Stimulated activated CD8-positive, alpha-beta memory T cell treated with anti-CD3 and anti-CD28 coated beads, Interleukin-12 subunit alpha, Interleukin-12 subunit beta, amount 100 ng/mL, for 24 hours (primary cell): ENCODE data around the gene PRKN.

Source experiments
- DNase-seq: peaks from one replicate; pipeline ENCODE4 v3.0.0-alpha.2; 2020; ENCODE audit errors: extremely low read depth

PRKN gene

DNA sequence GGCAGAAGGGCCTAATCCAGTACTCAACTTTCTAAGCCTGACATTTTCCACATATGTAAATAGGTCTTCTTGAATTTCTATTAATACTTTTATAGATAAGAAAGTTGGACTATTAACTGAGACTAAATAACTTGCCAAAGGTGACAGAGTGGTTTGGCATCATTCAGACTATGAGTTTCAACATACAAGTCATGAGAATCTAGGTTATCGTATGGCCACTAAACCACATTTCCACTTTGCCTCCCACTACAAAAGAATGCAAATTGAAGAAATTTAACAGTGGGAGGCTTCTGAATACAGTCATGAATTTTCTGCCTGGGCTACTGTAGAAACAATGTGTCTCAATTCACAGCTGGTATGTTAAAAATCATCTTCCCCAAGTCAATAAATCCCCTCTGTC lies 922.7 kb downstream of the PRKN start:
- DNase-seq, result no peak

DNA sequence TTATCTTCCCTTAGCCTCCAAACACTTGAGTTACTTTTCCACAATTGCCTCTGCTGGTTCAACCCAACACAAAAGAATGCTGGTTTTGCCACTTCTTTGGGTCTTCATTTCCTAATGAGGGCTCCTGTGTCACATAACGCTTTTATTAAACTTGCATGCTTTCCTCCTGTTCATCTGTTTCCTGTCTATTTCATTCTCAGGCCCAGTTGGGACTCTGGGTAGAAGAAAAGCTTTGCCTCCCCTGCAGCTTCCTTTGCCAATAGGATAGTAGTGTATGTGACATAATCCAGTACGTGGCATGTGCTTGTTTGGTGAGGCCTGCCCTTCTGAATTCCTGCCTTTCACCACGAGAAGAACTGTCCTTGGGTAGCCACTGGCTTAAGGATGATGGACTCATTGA lies 924.4 kb downstream of the PRKN start:
- no peak for DNase-seq

DNA sequence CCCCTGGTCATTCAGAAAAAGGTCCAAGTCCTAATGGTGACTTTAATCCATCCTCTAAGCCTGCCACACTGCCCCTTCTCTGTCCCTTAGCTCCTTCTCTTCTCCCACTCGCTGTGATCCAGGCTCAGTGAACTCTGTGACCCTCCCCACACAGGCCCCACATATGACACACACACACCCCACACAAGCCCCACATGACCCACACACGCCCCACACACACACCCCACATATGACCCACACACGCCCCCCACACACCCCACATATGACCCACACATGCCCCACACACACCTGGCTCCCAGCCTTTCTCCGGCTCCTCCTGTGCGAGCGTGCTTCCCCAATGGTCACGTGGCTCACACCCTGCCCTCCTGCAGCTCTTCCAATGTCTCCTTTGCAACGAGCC lies 925.3 kb downstream of the PRKN start:
- DNase-seq, result no peak

DNA sequence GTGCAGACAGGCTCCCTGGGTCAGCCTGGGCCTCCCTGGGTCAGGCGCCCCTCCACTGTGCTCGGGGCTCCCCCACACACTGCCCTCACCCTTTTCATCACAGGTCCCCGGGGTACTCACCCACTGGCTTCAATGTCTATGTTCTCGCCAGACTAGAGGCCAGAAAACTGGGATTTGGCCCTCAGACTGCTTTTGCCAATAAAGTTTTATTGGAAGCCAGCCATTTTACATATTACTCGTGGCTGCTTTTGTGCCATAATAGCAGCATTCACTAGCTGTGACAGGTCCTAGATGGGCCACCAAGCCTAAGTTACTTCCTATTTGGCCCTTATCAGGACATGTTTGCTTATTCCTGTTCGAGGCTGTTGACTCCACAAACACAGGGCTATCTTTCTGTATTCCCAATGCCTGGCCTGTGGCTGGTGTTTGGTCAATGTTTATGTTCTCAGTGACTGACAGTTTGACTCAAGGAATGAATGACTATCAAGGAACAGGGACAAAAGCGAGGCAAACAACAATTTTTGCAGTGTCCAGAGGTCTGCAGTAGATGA lies 928.6 kb downstream of the PRKN start:
- no peak for DNase-seq

DNA sequence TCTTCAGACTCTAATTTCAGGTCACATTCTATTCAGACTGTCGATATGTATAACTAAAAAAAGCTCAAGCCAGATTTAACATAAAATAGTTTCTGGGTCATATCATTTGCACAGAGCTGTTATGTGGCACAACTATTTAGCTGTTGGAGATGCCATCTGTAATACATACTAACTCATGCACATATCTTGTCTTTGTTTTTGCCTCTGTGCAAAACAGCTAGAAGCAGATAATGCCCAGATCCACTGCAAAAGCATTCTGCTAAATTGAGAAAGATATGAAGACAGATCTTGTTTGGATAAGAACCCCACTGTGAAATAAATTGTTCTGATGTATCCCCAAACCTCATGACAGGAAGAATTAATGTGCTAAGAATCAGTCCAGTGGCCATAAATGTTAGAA lies 930.9 kb downstream of the PRKN start:
- DNase-seq, result no peak

DNA sequence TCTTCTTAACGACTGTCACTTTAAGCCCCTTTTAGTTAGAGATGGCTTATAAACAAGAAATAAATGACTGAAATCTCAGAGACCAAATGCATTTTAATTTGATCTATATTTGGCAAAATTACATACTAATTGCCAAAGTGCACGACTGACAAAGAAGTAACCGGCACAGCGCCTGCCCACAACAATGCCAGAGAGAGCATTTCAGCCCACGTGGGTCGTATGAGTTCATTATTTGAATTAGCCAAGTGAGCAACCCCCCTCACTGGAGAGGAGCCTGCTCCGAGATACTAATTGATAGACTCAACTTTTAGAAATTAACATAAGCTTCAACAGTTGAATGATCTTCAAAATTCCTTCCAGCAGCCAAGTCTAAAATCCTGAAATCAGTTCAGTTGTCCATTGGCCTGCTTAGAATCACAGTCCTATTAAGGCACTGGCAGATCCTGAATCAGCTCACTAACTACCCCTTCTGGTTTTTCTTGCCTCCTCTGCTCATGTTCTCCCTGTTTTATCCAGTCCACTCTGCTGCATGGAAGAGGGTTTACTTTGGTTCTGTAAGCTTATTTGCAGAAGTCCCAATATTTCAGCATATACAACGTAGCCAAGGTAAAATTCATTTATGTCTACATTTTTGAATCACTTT lies 934.6 kb downstream of the PRKN start:
- no peak for DNase-seq

DNA sequence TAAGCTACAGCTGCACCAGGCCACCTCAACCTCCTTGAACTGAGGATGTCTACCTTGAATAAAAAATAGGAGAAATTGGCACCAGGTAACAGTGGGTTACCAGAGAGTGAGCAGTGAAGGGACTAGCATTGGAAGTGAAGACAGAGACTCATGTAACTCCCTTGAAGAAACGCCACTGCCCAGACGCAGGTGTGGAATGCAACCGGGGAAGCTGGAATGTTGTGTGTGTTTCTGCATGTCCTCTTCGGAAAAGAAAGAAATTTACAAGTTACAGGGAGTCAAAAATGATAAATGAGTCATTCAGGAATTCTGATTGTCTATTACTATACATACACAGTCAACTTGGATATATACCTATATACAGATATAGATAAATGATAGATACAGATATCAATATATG lies 939.0 kb downstream of the PRKN start:
- no peak for DNase-seq

DNA sequence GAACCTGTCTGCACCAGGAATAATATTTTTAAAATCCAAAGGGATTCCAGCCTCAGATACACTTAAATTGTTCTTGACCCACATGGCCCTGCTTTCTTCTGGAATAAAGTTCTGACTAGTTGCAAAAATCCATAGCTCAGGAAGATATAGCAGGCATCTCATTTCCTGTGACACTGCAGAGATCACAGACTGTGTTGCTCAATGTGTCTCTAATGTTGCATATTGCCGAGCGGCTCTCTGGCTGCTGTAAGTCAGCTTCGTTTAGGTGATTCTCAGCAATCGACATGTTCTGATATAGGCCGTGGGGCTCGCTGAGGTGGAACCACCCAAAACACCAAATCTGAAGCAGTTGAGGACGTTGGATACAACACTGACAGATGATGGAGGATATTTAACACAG lies 955.4 kb downstream of the PRKN start:
- no peak for DNase-seq

DNA sequence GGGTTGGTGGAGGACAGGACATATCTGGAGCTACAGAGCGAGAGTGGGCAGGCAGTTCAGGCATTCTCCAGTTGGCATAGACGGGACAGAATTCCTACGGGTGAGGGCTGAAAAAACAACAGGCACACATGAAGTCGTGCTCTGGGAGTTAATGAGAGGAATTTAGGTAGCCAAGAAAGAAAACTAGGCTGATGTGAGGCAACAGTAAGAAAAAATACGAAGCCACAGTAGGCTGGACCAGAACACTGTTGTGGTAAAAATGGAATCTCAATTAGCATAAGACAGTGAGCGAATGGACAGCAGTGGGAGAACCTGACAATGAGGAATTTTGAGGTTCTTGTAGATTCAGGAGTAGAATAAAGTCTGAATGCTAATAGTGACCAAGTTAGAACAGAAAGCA lies 965.6 kb downstream of the PRKN start:
- no peak for DNase-seq

DNA sequence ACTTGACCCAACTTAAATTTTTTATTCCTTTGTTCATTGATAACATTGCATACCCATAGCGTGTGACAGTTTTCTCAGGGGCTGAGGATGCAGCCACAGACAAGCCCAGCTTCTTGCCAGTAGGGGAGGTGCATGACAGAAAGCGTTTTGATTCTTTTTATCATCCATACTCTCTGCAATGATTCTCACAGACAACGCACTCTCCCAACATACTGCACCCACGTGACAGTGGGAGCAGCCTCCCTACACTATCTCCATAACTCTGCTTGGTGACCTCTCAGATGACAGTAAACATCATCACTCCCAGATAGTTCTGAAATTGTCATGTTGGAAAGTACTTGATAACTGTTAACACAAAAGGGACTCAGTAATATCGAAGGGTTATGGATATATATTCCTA lies 972.5 kb downstream of the PRKN start:
- no peak for DNase-seq

DNA sequence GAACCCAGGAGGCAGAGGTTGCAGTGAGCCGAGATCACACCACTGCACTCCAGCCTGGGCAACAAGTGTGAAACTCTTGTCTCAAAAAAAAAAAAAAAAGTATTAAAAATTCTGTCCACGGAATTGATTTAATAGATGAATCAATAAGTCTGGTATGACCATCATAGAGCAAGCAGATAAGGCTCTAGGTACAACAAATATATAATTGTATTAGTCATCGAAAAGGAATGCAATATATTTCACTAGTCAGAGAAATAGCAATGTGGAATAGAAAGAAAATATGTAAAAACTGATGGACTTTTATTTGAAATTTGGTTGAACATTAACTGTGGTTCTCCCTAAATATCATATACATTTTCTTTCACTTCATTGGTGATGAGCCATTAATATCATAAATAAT lies 976.9 kb downstream of the PRKN start:
- no peak for DNase-seq

DNA sequence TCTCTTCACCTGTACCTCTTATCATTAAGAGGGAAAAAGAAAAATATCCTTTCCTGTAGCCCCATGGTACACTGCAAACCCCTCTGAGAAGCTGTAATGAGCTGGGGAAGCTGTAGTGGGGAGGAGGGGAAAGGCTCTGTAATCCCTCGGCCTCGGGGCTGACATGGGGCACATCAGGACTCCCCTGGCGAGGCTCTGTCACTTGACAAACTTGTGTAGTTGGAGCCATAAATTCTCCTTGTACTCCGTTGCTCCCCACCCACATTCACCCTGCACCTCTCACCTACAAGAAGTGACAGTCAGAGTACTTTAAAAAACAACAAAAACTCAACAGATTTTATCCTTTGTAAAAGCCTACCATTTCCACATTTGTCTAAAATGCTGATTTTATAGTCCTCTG lies 978.0 kb downstream of the PRKN start:
- no peak for DNase-seq

DNA sequence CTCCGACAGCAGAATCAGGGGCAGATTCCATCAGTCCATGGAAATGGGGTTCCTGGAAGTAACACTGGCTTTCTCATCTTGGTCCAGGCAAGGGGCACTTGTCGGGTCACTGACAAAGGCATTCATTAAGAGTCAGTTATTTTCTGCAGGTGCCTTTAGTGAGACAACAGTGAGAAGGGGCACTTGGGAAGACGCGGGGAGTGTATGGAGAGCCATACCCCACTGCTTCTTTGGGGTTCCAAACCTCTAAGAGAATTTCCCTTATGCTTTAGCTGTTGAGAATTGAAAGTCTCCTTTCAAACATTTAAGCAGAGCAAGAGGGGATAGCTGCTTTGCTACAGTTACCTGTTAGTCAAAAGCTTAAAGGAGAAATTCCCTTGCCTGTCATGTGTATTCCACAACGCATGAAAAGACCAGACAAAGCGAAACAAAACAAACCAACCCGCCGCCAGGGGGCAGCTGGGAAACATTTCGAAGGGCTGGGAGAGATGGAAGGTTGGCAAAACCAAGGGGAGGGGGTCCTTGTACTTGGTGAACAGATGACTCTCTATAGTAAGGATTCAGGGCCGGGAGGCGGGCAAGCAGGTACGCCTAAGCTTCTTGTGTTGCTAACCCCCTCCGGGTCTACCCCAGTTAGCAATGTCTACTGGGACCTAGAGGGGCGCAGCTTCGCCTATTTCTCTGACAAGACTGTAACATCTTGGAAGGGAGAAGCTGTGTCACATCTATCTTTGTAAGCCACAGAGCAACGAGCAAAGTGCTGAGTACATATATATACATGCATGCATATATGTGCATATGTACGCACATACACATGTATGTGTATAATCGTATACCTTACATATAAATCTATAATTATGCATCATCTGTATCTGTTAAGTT lies 978.8 kb downstream of the PRKN start:
- no peak for DNase-seq

DNA sequence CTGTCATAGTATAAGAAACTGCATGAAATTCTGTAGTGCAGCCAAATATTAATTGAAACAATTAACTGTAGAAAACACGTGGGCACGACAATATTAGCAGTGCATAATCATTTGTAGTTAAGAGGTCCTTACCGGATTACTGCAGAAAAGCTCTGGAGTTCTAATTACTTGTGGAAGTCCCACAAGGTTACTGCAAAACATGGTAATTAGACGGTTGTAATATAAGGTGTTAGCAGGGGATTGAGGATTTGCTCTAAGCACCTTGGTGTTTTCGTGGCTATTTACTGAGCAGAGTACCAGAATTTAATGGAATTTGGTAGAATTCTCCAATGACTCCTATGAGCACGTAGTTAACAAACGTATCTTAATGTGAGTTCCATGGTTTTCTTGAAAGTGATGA lies 980.1 kb downstream of the PRKN start:
- DNase-seq, result no peak

DNA sequence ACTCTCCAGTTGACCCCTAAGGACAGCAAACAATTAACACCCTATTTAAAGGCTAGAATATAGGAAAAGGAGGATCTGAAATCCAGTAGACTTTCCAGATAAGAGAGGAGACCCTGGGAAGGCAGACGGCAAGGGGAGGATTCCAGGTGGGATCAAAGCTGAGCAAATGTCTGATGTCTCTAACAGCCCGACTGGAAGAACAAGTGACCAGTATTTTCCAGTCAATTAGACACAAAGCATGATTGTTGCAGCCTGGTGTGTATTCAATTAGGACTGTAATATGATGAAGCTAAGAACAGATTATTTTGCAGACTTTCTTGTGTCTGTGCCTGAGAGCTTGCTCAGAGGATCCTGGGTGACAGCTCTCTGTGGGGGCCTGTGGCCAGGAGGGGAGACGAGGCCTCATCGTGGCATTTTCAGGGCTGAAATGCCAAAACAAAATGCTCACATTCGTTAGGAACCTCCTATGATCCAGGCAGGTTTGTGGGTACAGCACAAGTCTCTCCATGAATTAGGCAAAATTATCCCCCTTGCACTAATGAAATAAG lies 981.9 kb downstream of the PRKN start:
- no peak for DNase-seq

DNA sequence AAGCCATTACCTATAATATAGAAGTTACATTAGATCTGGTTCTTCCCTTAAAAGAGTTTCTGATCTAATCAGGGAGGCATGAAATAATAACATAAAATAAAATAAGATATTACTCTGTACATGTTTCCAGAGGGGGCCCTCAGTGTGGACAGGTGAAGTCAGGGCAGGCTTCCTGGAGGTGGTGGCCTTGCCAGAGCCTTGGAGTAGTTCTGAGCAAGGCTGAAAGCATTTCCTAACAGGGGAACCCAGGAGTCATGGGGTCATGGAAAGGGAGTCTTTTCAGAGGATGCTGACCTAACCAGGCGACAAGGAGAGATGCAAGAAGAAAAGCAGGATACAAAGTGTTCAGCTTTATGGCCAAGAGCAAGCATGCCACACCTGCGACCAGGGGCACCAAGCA lies 982.4 kb downstream of the PRKN start:
- no peak for DNase-seq

DNA sequence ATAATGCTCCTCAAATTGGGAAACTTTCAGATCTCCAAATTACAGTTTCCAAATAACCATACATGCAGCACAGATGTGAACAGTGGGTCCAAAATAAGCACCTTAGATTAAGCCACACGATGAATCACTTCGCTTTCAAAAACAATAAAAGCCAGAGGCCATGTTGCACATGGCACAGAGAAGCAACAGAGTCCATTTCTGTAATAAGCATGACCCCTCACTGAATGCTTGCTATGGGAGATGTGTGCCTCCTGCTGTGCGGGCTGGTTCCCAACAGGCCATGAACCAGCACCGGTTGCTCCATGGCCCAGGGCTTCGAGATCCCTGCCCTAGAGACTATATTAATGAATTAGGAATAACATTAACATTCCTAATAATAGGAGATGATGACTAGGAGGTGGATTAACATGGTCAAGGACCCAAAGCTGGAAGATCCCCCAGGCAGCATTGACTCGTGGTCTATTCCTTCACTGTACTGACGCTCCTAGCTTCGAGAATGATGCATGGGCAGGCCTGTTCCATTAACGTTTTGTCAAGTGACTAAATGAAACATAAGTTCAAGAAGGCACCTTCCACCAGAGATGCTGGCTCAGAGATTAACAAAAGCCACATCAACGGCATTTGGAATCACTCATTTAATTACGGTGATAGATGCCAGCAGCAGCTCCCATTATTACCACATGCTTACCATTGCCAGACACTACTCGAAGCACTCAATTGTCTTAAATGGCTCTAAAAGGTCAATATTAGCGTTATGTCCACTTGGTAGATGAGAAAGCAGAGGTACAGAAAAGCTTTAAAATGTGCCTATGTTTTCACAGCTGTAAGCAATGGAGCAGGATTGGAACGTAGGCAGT lies 983.1 kb downstream of the PRKN start:
- DNase-seq, result no peak

DNA sequence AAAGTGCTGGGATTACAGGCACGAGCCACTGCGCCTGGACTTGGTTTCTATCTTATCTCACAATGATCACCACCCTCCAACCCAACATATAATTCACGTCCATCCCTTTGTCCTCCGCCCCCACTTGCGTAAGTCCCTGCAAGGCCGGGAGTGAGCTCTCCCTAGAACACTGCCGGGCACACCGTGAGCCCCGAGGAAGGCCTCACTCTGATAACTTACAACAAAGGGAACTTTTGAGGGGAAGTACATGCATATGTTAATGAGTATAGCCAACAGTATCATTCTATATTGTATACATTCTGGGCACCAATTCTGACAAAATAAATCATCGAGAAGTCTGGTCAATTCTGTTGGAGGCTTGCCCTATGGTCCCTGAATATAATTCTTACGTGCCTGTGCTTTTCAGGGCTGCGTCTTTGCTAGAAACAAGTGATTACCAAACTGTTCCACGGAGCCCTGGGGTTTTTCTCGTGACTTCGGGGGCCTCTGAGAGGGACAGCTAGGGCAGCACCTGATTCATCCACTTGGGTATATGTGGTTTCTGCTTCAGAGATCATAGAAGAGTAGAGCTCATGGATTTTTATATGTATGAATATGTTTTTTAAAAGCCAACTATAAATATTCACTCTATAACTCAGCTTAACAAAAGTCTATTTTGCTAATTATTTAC lies 983.9 kb downstream of the PRKN start:
- no peak for DNase-seq

DNA sequence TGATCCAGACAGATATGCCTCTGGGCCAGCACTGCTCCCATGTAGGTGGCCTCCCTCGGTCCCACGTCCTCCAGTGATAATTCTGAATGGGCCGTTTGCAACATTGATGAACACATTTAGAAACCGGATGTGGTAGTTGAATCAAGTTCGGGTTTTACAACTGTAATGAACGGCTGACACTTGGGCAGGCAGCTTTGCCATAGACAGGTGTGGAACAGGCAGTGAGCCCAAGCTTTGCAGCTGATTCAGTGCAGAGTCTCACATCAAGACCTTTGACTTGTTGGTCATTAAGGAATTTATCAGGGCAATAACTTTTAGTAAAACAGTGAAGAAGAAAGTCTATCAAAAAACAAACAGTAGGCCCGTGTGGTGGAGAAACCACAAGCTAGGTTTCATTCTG lies 987.1 kb downstream of the PRKN start:
- no peak for DNase-seq

DNA sequence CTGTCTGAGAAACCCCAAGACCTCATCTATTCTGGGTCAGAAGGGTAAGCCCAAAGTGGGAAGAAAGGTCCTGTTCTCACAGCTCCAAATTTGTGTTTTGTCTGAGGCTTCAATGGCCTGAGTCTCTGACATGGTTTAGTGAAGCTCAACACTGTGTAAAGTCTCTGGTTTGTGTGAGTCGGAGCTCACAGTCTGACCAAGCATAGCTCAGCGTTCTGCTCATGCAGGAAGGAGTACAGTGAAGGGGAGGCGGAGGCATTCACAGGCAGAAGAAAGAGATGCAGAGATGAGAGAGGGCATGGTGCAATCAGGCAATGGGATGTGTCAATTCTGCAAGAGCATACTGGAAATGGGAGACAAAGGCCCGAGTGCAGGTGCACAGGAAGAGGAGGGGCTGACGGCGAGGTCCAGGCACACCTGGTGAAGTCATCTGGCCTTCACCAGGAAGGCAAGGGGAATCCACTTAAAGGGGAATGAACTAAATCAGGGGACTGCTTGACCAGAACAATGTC lies 990.7 kb downstream of the PRKN start:
- no peak for DNase-seq

DNA sequence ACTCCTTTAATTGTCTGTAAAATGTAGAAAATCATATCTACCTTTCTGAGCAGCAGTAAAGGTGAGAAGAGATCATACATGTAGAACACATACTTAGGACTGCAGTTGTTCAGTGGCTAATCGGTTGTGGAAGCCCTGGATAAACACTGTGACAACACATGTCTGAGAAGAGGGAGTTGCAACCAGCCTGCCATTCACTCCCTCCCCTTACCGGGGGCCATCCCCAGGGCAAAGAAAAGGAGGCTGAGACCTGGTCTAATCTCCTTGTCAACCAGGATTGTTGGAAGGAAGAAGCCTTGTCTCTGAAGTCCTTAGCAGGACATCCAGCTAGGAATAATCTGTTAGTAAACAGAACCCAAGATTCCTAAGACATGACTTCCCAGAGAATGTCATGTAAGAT lies 991.2 kb downstream of the PRKN start:
- no peak for DNase-seq
